Stimulated activated CD8-positive, alpha-beta memory T cell treated with anti-CD3 and anti-CD28 coated beads, Interleukin-12 subunit alpha, Interleukin-12 subunit beta, amount 100 ng/mL, for 1 hour (primary cell): ENCODE results near the gene PLXDC2.

Experiments
- DNase-seq: peaks from one replicate; pipeline ENCODE4 v3.0.0-alpha.2; 2020; ENCODE audit warnings: low read depth

PLXDC2 gene

DNA sequence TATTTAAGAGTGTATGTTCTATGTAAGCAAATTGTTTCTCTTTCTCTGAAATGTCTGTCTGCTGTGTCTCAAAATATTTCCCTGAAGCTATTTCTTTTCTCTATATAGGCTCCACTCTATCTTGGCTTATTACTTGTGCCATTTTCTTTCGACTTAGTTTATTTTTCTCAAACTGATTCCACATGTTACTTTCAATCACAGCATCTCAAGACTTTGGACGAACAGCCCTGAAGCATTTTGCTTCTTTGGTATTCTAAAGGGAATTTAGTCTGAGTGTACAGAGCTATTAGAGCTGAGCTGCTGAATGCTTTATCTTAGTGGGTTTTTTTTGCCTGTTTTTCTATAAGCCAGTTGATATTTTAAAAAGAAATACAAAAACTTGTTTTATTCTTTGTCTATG is 95.7 kb downstream of the PLXDC2 start:
- DNase-seq, result no peak

DNA sequence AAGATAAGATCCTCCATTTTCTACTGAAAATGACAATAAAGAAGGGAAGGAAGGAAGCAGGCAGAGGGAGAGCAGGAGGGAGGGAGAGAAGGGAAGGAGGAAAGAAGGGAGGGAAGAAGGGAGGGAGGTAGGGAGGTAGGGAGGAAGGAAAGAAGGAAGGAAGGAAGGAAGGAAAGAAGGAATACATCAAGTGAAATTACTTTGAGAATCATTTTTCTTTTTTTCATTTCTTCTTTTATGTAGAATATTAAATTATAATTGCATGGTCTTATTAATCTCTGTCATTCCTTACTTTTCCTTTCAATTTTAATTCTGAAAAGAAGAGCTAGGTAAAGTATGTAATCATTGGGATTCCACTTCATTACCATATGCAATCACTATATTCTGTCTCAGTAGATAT is 97.8 kb downstream of the PLXDC2 start:
- no peak for DNase-seq

DNA sequence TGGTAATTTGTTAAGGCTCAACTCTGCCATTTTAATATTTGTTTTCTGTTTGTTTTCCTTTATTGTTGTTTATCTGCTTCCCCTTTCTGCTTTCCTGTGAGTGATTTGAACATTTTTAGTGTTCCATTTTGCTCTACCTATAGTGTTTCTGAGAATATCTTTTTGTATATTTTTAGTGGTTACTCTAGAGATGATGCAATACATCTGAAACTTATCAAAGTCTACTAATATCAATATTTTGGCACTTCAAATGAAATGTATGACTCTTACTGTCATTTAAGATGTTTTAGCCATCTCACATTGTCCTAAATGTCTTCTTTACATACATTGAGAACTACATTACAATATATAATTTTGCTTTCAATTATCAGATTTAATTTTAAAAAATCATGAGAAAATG is 98.9 kb downstream of the PLXDC2 start:
- no peak for DNase-seq

DNA sequence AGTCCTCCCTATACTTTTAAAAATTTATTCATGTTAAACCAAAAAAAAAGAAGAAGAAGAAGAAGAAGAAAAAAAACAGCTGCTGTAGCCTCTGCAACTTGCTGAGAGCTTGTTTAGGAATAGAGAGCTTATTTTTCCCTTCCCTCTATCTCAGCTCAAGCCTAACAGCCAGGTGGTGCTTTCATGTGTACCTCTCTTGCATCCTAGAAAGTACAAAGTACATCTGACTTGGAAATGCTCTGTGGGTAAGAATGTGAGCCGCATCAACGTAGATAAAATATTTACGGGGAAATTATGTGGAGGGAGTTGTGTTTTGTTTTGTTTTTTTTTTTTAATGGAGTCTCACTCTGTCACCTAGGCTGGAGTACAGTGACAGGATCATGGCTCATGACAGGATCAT is 99.6 kb downstream of the PLXDC2 start:
- DNase-seq, result no peak

DNA sequence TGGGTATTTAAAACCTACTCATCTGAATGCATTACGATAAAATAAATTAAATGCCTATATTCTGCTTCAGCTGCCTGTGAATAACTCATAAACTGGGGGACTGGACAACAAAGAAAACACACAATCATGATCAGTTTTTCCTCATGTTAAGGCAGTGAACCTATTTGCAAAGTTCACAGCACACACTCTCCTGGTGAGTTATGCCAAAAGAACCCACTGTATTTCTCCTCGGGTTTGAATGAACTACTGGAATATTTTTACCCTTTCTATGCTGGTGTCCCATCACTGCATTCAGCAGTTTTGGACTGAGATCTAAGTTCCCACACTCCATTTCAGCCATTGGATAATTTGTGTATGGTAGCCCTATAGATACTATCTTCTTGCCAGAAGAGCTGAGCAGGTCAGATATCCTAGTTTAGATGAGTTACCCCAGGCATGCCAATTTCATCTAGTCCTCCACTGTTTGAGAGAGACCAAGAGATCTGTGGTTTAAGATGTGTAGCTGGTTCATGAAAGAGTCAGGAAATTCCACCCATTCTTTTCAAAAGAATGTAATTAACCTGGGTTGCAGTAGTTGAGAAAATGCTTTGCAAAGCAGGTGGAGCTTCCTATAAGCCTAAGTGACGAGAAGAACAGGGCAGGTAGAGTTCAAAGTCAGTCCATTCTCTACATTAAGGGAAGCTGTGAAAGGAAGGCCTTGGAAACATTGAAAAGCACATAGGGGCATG is 101.7 kb downstream of the PLXDC2 start:
- DNase-seq, result no peak

DNA sequence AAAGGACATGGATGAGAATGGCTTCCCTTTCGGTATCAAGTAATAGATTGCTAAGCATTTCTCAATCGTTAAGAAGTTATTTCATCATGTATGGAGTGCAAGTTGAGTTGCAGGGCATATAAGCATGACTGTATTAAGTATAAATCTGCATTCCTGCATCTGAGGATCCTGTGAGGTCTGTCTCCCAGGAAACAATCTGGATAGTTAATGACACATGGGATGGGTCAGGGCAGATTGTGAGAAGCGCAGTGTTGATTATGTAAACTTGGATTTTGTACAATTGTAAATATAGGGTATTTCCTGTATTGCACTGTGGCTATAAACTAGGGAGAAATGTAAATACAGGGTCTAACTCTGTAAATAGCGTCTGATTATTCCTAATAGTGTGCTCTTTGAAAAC is 102.6 kb downstream of the PLXDC2 start:
- DNase-seq, result no peak

DNA sequence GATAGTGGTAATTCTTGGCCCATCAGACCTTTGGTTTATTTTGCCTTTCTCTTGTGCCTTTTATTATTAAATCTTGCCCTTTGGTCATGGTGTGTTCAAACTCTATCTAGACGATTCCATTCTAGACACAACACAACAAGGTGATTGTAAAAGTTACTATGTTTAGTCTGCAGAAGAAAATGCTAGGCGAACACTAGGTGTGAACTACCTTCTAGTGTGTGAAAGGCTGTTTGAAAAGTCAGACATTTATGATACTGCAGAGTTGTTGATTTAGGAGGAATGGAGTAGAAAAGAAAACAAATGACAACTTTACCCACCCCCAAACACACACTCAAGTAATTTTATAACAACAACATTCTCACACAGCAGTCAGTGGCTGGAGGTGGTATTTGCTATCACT is 103.4 kb downstream of the PLXDC2 start:
- DNase-seq, result no peak

DNA sequence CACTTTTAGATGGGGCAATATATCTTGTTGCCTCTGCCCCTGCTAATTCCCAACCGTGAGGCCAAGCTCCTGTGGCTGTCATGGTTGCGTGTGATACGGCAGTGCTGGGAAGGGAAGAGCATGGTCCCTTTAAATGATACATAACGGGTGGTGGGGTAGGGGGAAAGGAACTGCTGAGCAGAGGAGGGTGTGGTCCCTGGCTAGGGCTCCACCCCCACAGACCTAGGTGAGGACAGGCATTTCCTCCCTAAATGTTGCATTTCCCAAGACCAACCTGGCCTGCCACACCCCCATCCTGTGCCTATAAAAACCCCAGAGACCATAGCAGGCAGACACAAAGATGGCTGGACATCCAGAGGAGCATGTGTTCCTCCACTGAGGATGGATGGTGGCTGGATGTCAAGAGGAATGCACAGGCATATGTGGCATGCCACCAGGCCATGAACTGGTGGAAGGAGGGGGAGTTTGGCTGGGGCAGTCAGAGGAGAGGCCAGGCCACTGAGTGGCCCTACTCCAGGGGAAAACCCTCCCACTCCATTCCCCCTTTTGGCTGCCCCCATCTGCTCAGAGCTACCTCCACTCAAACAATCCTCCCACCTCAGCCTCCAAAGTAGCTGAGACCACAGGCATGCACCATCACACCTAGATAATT is 104.0 kb downstream of the PLXDC2 start:
- DNase-seq, result no peak

DNA sequence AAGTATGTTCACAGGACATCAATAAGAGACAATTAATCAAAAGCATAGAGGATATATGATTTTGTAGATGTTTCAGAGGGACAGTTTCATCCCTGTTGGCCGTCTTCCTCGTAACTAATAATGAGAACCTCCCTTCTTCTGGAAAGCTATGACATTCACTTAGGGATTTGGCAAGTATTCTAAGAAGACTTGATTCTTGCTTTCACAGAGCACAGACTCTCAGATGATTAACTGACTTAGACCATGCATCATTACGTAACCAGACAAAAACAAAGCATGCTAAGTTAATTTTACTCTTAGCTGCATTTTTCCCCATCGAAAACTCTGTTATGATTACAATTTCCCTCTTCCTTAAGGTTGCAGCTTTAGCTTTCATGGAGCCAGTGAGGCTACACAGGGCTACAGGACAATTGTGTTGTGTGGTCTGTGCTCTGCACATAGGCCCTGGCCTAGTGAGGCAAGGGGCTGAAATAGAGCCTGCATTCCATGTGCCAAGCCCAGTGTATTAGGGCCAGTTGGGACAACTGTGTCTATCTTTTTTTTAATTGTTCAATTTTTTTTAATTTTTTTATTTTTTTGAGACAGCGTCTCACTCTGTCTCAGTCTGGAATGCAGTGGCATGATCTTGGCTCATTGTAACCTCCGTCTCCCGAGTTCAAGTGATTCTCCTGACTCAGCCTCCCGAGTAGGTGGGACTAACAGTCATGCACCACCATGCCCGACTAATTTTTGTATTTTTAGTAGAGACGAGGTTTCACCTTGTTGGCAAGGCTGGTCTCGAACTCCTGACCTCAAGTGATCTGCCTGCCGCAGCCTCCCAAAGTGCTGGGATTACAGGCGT is 105.3 kb downstream of the PLXDC2 start:
- DNase-seq, result no peak

DNA sequence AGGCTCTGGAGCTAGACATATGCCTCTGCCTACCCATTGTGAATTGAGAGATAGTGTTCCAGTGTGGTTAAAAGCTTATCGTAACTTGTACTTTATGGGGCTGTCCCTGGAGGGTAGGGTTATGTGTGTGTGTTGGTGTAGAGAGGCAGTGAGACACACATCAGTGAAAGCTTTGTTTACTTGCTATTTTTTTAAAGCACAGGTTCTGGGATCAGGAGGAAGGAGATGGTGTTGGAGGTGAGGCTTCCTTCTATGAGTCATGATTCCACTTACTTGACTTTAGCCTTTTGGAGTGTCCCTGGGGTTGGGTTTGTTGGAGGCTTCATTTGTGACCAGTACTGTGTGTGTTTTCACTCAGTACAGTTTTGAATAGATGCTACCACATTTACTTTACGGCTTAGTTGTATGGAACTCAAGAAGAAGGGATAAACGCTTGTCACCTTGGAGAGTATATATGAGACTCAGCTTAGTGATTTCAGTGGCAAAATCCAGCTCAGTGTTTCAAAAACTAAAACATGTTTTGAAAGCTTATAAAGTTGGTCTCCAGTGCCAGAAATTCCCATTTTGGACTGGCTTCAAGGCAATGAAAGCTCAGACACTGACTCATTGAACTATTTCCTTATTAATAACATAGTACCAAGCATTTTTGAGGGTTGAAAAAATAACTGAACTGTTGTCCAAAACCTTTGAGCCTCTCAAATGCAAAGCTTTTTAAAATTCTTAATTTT is 106.2 kb downstream of the PLXDC2 start:
- DNase-seq, result no peak

DNA sequence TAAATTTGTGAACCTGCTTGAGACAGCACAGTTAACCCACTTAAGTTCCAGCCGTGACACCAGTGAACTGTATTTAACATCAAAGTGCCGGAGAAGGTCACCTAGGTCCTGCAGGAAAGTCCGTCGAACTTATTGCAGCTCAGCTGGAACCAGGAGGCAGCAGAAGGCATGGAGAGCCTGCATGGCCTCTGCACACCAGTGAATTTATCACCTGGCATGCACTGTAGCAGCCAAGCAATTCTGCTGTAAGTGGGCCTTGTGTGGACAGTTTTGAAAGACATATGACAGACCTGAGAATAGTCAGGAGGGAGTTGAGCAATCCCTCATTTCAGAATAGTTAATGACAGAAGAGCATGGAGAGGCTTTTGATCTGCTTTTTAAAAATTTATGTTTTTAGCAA is 108.8 kb downstream of the PLXDC2 start:
- no peak for DNase-seq

DNA sequence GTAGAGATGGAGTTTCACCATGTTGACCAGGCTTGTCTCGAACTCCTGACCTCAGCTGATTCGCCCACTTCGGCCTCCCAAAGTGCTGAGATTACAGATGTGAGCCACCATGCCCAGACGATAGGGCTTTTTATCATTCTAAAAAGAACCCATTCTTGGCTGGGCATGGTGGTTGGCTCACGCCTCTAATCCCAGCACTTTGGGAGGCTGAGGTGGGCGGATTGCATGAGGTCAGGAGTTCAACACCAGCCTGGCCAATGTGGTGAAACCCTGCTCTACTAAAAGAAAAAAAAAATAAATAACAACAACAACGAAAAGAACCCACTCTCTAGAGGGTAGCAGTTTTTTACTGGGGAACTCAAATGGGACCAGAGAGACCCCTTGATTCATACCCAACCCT is 112.7 kb downstream of the PLXDC2 start:
- DNase-seq, result no peak

DNA sequence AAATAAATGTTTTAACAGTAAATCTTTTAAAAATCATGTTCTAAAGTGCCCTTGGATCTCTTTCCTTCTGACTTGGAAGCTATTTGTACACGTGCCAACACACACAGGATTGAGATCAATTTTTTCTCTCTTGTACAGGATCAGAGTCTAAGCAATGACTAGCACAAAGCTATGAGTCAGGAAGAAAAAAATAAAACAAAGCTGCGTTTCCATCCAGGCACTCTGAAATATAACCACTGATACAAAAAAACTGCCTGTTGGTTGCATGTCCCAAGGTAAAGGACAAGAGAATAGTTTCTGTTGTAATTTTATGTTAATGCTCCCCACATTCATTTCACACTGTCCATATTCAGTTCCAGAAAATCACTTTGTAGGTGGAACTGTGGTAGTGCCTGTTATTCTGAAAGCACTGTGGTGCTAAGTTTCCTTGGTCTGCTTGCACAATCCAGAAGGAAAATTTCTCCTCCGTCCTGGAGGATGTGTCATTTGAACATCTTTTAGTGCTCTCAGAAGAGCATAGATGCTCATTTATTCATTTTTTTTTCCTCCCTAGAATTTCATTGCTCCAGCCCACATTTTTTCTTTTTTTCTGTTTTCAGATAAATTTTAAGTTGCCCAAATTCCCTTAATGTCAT is 113.4 kb downstream of the PLXDC2 start:
- no peak for DNase-seq

DNA sequence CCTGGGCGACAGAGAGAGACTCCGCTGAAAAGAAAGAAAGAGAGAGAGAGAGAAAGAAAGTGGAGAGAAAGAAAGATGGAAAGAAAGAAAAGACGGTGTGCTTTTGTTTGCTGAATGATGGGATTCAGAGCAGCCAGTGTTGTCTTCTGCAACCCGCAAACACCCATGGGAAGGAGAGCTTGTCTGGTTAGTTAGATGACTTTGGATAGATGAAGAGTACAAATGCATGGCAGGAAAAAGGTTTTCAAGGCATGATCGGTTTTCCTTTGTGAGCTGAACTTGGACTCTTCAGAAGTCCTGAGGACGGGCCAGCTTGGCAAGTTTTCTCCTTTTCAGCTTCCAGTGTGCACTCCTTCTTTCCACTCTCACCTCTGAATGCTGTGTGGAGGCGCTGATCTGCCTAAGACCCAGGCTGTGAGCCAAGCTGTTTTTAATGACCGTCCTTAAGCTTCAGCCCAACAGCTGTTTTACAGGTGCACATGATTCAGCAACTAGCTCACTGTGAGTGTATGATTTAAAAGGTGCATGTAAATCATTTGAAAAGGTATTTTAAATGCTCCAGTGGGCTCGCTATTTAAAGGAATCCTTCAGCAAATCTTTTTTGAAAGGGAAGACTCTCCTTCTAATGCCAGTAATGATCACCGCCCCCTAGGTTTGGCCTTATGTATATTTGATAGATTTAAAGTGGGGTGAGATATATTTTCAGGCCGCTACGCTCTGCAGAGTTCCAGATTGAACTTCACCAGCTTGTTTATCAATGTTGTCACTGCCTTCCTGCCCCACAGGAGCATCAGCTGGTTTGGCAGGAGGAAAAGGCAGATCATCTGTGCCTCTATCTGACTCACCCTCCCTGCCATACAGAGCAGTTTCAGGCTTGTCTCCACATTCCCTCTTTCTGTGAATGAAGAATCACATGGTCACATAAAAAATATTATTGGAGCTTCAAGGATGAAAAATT is 115.0 kb downstream of the PLXDC2 start:
- no peak for DNase-seq

DNA sequence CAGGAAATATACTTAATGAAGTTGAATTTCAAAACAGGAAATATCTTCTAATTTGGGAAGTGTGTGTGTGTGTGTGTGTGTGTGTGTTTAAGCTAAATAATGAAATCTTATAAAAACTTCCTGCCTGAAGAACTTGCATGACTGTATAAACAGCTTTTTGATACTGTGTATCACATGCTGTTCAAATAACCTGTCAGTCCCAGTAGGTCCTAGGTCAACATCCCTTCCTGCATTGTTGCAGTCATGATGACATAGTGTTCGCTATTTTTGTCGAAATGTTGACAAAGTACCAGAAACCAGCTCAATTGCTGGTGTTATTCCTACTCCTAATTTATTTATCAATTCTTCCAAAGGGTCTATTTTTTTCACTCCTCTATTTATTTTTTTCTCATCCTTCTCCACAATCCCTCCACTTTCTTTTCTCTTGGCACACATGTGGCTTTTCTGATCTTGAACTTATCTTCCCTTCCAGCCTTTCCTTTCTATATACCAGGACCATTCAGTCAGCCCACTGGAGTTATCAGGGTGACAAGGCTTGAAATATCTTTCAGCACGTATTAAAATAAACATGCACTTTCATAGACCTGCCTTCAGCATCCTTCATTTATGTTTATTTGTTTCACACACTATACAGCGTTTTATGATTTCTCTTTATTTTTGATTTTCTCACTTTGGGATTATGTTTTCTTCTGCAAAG is 115.8 kb downstream of the PLXDC2 start:
- DNase-seq, result no peak

DNA sequence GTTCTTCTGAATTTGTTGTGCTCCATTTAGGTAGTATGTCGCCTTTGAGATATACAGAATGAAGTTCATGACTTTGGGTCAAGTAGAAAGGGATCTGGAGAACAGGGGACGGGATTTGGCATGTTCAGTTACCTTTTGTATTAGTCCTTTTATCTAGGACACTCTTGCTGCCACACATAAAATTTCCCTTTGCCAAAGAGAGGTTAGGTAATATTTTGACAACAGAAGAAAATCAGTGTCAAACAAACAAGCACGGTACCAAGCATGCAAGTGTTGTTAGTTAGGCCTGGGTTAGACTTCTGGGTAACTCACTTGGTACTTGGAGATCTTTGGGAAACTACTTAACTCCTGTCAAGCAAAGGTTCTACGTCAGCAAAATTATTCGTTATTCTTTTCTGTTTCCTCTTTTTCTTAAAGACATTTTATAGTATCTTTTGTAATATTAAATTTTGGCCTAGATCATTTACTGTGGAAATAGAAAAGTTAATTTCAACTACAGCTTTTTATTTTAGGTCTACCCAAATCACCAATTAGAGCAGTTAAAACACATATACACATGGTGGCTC is 116.7 kb downstream of the PLXDC2 start:
- no peak for DNase-seq

DNA sequence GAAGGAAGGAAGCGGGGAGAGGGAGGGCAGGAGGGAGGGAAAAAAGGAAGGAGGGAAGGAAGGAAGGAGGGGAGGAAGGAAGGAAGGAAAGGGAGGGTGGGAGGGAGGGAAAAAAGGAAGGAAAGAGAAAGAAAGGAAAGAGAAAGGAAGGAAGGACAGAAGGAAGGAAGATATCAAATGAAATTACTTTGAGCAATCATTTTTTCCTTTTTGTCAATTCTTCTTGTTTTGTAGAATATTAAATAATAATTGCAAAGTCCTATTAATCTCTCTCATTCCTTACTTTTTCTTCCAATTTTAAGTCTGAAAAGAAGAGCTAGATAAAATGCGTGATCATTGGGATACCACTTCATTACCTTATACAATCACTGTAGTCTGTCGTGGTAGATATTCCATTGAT is 117.5 kb downstream of the PLXDC2 start:
- no peak for DNase-seq

DNA sequence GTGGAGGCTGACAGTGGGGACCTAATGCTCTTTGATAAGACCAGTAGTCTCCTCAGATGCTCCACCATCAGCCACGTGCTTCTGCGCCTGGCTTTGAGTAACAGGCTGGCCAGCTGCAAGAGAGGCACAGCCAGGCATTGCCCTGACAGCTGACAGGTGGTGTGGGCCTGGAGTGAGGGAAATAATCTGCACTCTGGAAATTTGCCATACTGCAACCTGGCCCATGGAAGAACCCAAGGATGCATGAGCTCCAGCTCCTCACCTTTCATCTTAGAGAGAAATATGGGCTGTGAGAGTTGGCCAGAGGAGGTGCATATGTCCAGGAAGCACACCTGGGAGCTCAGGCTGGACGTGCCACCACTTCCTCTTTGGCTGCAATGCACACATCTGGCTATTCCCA is 118.9 kb downstream of the PLXDC2 start:
- no peak for DNase-seq

DNA sequence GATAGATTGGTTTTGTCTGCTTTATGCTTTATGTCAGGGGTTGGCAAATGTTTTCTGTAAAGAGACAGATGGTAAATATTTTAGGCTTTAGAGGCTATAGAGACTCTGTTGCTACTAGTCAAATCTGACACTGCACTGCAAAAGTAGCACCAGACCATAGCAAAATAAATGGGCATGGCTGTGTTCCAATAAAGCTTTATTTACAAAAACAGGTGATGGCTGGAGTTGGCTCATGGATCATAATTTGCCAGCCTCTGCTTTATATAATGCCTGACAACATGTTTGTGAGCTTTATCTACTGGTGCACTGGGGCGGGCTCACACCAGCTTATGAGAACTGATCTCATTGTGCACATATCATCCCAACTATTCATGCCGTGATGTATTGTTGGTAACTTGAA is 120.1 kb downstream of the PLXDC2 start:
- DNase-seq, result no peak

DNA sequence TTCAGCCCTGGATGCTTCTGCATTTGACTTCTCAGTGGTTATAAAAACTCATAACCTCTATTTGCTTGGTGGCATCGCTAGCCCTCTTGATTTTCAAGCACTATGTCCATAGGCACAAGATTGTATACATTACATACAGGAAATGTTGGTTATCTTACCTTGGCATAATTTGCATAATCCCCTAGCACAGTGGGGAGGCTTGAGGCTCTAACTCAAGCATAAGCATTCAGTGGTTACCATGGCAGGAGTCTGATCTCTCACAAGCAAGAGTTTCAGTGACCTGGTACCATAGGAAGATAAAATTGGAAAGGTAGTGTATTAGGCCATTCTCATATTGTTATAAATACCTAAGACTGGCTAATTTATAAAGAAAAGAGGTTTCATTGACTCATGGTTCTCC is 121.8 kb downstream of the PLXDC2 start:
- no peak for DNase-seq
